ENCODE results near the gene SIN3B.
A peak's percentile ranks its signal among the peaks of the same experiment; 100 is the strongest.

GRCh38 chr19:16829010-16829821, at the start of gene SIN3B:
- TF ChIP-seq YY1 (tag by site-specific recombination; IDR thresholded peaks at IDR 0.05) (peak; percentile 48; the same call in 1 of the 2 replicates), ZNF580 (tag by site-specific recombination; IDR thresholded peaks at IDR 0.05) (peak; percentile 62; the same call in 1 of the 2 replicates), ZNF610 (tag by site-specific recombination; IDR thresholded peaks at IDR 0.05; ENCODE audit: borderline replicate concordance) (no peak), PATZ1 (tag by site-specific recombination; IDR thresholded peaks at IDR 0.05) (no peak)
